Measurements from ENCODE around the gene DAND5.

GRCh38 chr19:13005861-13006370 is 36.5 kb downstream of the DAND5 start:
- TF ChIP-seq, protein P1, sequence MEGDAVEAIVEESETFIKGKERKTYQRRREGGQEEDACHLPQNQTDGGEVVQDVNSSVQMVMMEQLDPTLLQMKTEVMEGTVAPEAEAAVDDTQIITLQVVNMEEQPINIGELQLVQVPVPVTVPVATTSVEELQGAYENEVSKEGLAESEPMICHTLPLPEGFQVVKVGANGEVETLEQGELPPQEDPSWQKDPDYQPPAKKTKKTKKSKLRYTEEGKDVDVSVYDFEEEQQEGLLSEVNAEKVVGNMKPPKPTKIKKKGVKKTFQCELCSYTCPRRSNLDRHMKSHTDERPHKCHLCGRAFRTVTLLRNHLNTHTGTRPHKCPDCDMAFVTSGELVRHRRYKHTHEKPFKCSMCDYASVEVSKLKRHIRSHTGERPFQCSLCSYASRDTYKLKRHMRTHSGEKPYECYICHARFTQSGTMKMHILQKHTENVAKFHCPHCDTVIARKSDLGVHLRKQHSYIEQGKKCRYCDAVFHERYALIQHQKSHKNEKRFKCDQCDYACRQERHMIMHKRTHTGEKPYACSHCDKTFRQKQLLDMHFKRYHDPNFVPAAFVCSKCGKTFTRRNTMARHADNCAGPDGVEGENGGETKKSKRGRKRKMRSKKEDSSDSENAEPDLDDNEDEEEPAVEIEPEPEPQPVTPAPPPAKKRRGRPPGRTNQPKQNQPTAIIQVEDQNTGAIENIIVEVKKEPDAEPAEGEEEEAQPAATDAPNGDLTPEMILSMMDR (IDR thresholded peaks at IDR 0.05), result no peak
- no peak for TF ChIP-seq EZH2 (IDR thresholded peaks at IDR 0.05; ENCODE audit: borderline replicate concordance, insufficient read depth, low read depth, low read length, poor library complexity, severe bottlenecking)

Data from B cell (primary cell).